HepG2 (cell line): ENCODE results near the gene SLC12A3. TPM values are rescaled to one million over a fixed set of nuclear protein-coding genes. Genes with fewer than 3 reads are reported as not detected.

Experiments
- CENPX ChIP-seq: sonication (generic); formaldehyde crosslinking; IDR thresholded peaks from 2 replicates; pipeline ENCODE4 v1.9.0; 2021; ENCODE audit warnings: mild to moderate bottlenecking, missing genetic modification reagents, moderate library complexity
- HBP1 ChIP-seq: IDR thresholded peaks from 2 replicates; pipeline ENCODE4 v1.6.1; 2016; ENCODE audit warnings: low read depth, control low read depth
- HOMEZ ChIP-seq: IDR thresholded peaks from 2 replicates; pipeline ENCODE4 v1.6.1; 2016; ENCODE audit warnings: low read depth
- IRX3 ChIP-seq: sonication (generic); formaldehyde crosslinking; IDR thresholded peaks from 2 replicates; pipeline ENCODE4 v1.8.1; 2023; ENCODE audit warnings: mild to moderate bottlenecking, low read depth, missing genetic modification reagents, borderline replicate concordance
- MIER3 ChIP-seq: IDR thresholded peaks from 2 replicates; pipeline ENCODE4 v1.6.1; 2016; ENCODE audit warnings: missing compliant biosample characterization, borderline replicate concordance
- SNRNP70 ChIP-seq: fragments of 200-400 bp; formaldehyde crosslinking; IDR thresholded peaks from 2 replicates; pipeline ENCODE4 v1.6.1; 2017; ENCODE audit warnings: mild to moderate bottlenecking, low read depth, low read length, moderate library complexity
- USF2 ChIP-seq, 2 experiments: sonication (generic) in 1 of 2; formaldehyde crosslinking in 1 of 2; IDR thresholded peaks; 2 replicates each; pipeline versions ENCODE4 v1.5.1 to v1.6.1; 2011 to 2020; ENCODE audit warnings: borderline replicate concordance in 1 of 2, low read depth in 1 of 2, low read length in 1 of 2, mild to moderate bottlenecking in 1 of 2, missing genetic modification reagents in 1 of 2, moderate library complexity in 1 of 2
- ZMYM4 ChIP-seq: sonication (generic); formaldehyde crosslinking; IDR thresholded peaks from 2 replicates; pipeline ENCODE4 v1.8.1; 2023; ENCODE audit warnings: mild to moderate bottlenecking, missing genetic modification reagents
- ZNF256 ChIP-seq: sonication (generic); formaldehyde crosslinking; conservative IDR thresholded peaks from 2 replicates; pipeline ENCODE4 v1.4.0; 2020; ENCODE audit warnings: missing genetic modification reagents
- ZNF292 ChIP-seq: sonication (generic); formaldehyde crosslinking; IDR thresholded peaks from 2 replicates; pipeline ENCODE4 v1.8.1; 2022; ENCODE audit warnings: mild to moderate bottlenecking, low read depth, missing genetic modification reagents, borderline replicate concordance
- ZNF562 ChIP-seq: sonication (generic); formaldehyde crosslinking; IDR thresholded peaks from 2 replicates; pipeline ENCODE4 v1.8.0; 2022; ENCODE audit warnings: missing genetic modification reagents, borderline replicate concordance
- ZNF570 ChIP-seq: sonication (generic); formaldehyde crosslinking; IDR thresholded peaks from 2 replicates; pipeline ENCODE4 v1.4.0; 2020; ENCODE audit warnings: mild to moderate bottlenecking, missing genetic modification reagents, borderline replicate concordance
- ZNF704 ChIP-seq: sonication (generic); formaldehyde crosslinking; IDR thresholded peaks from 2 replicates; pipeline ENCODE4 v1.8.1; 2023; ENCODE audit warnings: mild to moderate bottlenecking, inconsistent platforms, moderate library complexity, missing genetic modification reagents, borderline replicate concordance
- ZNF770 ChIP-seq: sonication (generic); formaldehyde crosslinking; IDR thresholded peaks from 2 replicates; pipeline ENCODE4 v1.5.0; 2020; ENCODE audit warnings: mild to moderate bottlenecking, missing genetic modification reagents
- ZNF841 ChIP-seq: sonication (generic); formaldehyde crosslinking; IDR thresholded peaks from 2 replicates; pipeline ENCODE4 v1.8.1; 2023; ENCODE audit warnings: missing genetic modification reagents, borderline replicate concordance
- polyA plus RNA-seq, 8 experiments: library from polyadenylated mRNA; depleted of rRNA in 3 of 8; stranded (reverse) in 7 of 8; unstranded in 1 of 8; fragments of >200 nt; fragmentation: Illumina TruSeq in 4 of 8; extraction: Trizol in 4 of 8; gene quantifications; 2 replicates each; pipeline versions ENCODE4 v1.2.1 to v1.2.3, GENCODE V29; 2011 to 2016; ENCODE audit warnings: low read depth in 4 of 8, missing spikeins in 1 of 8, mixed read lengths in 1 of 8; ENCODE audit not compliant: insufficient read depth in 1 of 8
- total RNA-seq, 5 experiments: library from RNA; depleted of rRNA; stranded (reverse); fragments of >200 nt; fragmentation: Illumina TruSeq; extraction: Trizol; gene quantifications; 2 replicates each; pipeline ENCODE4 v1.2.3, GENCODE V29; 2016; ENCODE audit warnings: low read depth in 1 of 5

Gene SLC12A3
- total and polyA plus RNA-seq, 2 of the 13 experiments (the other 11 are each of a cell fraction or from before 2014, with no cell fraction given): 6.2 TPM; not detected in 1

GRCh38 chr16:56836410-56837230 is 28.4 kb upstream of the SLC12A3 start (continued):
- TF ChIP-seq SNRNP70 (no peak), CENPX (no peak), MIER3 (CRISPR knock-in tag) (no peak), ZNF256 (CRISPR knock-in tag) (no peak), USF2 (IDR thresholded peaks at IDR 0.05; ENCODE audit: low read depth, low read length) (no peak), USF2 (CRISPR knock-in tag; IDR thresholded peaks at IDR 0.05; ENCODE audit: borderline replicate concordance) (no peak), HBP1 (CRISPR knock-in tag) (no peak), ZNF292 (CRISPR knock-in tag) (no peak), HOMEZ (CRISPR knock-in tag) (no peak), IRX3 (CRISPR knock-in tag) (no peak), ZNF770 (no peak), ZMYM4 (no peak), ZNF570 (CRISPR knock-in tag) (no peak), ZNF562 (CRISPR knock-in tag) (no peak), ZNF704 (no peak), ZNF841 (no peak)
